Kidney (tissue), 14 donors: ENCODE measurements around the gene TIGD6. TPM values are rescaled to one million over a fixed set of nuclear protein-coding genes. Genes with fewer than 3 reads are reported as not detected.

Source experiments
- DNase-seq, 5 donors: peaks; one replicate each; pipeline ENCODE4 v3.0.0-alpha.2; 2013 to 2020
- FAIRE-seq: peaks from 2 replicates; lab custom pipeline; 2012; peaks lifted over from hg19 to GRCh38; lab: Jason Lieb, UNC
- H3K27ac ChIP-seq, 2 donors: one replicate each; pipeline ENCODE4 v1.7.0; 2013; ENCODE audit warnings: low read depth in 2 of 2, low read length in 2 of 2, inconsistent platforms in 1 of 2
- H3K27me3 ChIP-seq: one replicate; pipeline ENCODE4 v1.7.1; 2013; ENCODE audit warnings: low read length, inconsistent platforms; ENCODE audit not compliant: control insufficient read depth, insufficient read depth
- H3K36me3 ChIP-seq, 3 donors: one replicate each; pipeline versions ENCODE4 v1.7.0 to v1.7.1; 2013; ENCODE audit warnings: low read length in 3 of 3, control low read depth in 1 of 3, inconsistent platforms in 1 of 3; ENCODE audit not compliant: insufficient read depth in 3 of 3, control insufficient read depth in 2 of 3
- H3K4me1 ChIP-seq, 3 donors: one replicate each; pipeline versions ENCODE4 v1.7.0 to v1.7.1; 2013; ENCODE audit warnings: low read length in 3 of 3, inconsistent platforms in 1 of 3, low read depth in 1 of 3; ENCODE audit not compliant: control insufficient read depth in 2 of 3, insufficient read depth in 2 of 3
- H3K4me3 ChIP-seq, 3 donors: one replicate each; pipeline versions ENCODE4 v1.7.0 to v1.8.1; 2013; ENCODE audit warnings: low read length in 3 of 3, control low read depth in 1 of 3, inconsistent platforms in 1 of 3
- H3K9ac ChIP-seq, 3 donors: one replicate each; pipeline versions ENCODE4 v1.7.0 to v1.7.1; 2013; ENCODE audit warnings: low read length in 3 of 3, control low read depth in 1 of 3, inconsistent platforms in 1 of 3
- H3K9me3 ChIP-seq, 3 donors: one replicate each; pipeline versions ENCODE4 v1.7.0 to v1.7.1; 2013; ENCODE audit warnings: low read length in 3 of 3, control low read depth in 1 of 3, inconsistent platforms in 1 of 3; ENCODE audit not compliant: control insufficient read depth in 2 of 3, insufficient read depth in 1 of 3
- CTCF ChIP-seq: IDR thresholded peaks from 3 replicates; pipeline ENCODE4 v1.5.1; 2012; ENCODE audit warnings: mild to moderate bottlenecking, moderate library complexity, borderline replicate concordance; ENCODE audit not compliant: insufficient read depth; ENCODE audit errors: extremely low read depth
- intact Hi-C: fragments of 100-400 bp; cut with DNase I; formaldehyde crosslinking; loops from one replicate; pipeline ENCODE4 v1.11.1; 2022
- polyA plus RNA-seq: library from polyadenylated mRNA; stranded (reverse); fragments of 350-450 nt; fragmentation: Illumina TruSeq; extraction: RNeasy Lipid Tissue Mini Kit (QIAGEN cat#74804); gene quantifications from one replicate; pipeline ENCODE4 v1.2.3, GENCODE V29; 2014; ENCODE audit warnings: low read depth, low replicate concordance; ENCODE audit not compliant: insufficient read depth
- total RNA-seq: library from RNA; stranded (reverse); fragmentation: NEBNext Ultra II Directional; extraction: Animal tissue kit (Norgen Biotek cat#: 25700); gene quantifications from one replicate; pipeline ENCODE4 v1.2.1, GENCODE V29; 2021
- donor health status: control.
- donor health status: control.
- donor health status: control.
- donor health status: control.
- donor health status: control.
- donor health status: DM: yes; HTN: yes; CAD: no.
- donor health status: Normal renal cell carcinoma (clear cell type).

Gene TIGD6
- total and polyA plus RNA-seq, 2 donors from 2014 or later = 6.0 to 7.0 TPM

- FAIRE-seq = no peak
These were observed 37.7 kb downstream of the TIGD6 start for GRCh38 chr5:149962601-149963300.

DNA sequence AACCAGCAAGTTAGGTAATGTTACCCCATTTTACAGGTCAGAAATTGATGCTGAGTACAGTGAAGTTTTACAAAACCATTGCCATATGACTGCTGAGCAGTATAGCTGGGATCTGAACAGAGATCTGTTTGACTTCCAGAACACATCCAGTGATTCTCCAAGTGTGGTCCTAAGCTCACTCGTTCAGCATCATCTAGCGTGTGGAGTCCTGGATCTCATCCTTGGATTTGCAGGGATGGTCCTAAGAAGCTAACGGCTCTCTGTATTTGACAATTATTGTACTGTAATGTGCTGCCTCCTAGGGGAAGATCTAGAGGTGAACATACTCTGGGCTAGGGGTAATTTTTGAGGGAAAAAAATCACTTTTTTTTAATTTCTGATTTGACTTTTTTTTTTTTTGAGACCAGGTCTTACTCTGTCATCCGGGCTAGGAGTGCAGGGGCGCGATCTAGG, 38.5 kb downstream of the TIGD6 start:
- no peaks in the 10 kb centered on the region for H3K36me3 ChIP-seq
- H3K4me1 ChIP-seq = peaks cover 0 to 11% (median 3%) of the 10 kb centered on the region in 3 donors
- peak; percentile 35 for TF ChIP-seq CTCF
- H3K9me3 ChIP-seq = no peaks in the 10 kb centered on the region
- intact Hi-C loops = no loop called here
- no peaks in the 10 kb centered on the region for H3K27me3 ChIP-seq
- H3K9ac ChIP-seq = no peak overlapping the region
- H3K4me3 ChIP-seq = peak overlapping the region in 1 of 3 donors; percentile 30
- DNase-seq = peak in 2 of 5 donors; percentile 36 to 63
- H3K27ac ChIP-seq = no peak overlapping the region
- FAIRE-seq = no peak

More at GRCh38 chr5:149962601-149963300, 37.7 kb downstream of the TIGD6 start:
- no peak for DNase-seq
- no peaks in the 10 kb centered on the region for H3K36me3 ChIP-seq
- no peak overlapping the region for H3K9ac ChIP-seq
- H3K9me3 ChIP-seq = no peaks in the 10 kb centered on the region
- no peak overlapping the region for H3K4me3 ChIP-seq
- intact Hi-C loops = no loop called here
- TF ChIP-seq CTCF = no peak
- peaks cover 0 to 11% (median 3%) of the 10 kb centered on the region in 3 donors for H3K4me1 ChIP-seq
- H3K27me3 ChIP-seq = no peaks in the 10 kb centered on the region
- no peak overlapping the region for H3K27ac ChIP-seq

DNA sequence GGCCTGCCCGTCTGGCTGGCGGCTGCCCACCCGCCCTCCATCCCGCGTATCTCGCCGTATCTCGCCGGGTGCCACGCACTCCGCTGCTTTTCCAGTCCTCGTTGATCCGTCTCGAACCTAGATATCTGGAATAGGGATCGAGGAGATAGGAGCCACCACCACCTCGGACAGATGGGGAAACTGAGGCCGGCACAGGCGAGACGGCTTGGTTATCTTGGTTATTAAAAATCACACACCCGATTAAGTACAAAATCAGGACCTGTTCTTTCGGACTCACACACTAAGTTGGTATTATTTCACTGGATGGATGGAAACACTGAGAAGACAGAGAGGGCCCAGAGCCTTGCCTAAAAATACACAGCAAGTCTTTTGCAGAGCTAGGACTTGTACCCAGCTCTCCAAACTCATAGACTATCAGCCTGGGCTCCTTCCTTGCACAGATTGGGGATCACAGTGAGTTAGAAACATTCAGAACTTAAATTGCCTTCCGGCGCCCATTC, 39.2 kb downstream of the TIGD6 start:
- no peaks in the 10 kb centered on the region for H3K27me3 ChIP-seq
- H3K4me1 ChIP-seq = peaks cover 0 to 11% (median 3%) of the 10 kb centered on the region in 3 donors
- no peak for FAIRE-seq
- no peaks in the 10 kb centered on the region for H3K36me3 ChIP-seq
- H3K9ac ChIP-seq = peak overlapping the region; percentile 30 to 59 (median 57)
- DNase-seq = peak in 2 of 5 donors; percentile 22 to 73
- H3K4me3 ChIP-seq = peak overlapping the region; percentile 56 to 76 (median 68)
- no peaks in the 10 kb centered on the region for H3K9me3 ChIP-seq
- TF ChIP-seq CTCF = no peak
- intact Hi-C loops = no loop called here
- peak overlapping the region in 1 of 2 donors; percentile 10 for H3K27ac ChIP-seq
